MM.1S (cell line): ENCODE results near the gene TMCC1.

Source experiments
- DNase-seq: peaks from one replicate; pipeline ENCODE4 v3.0.0-alpha.2; 2015
- H2AFZ ChIP-seq: fragments of 300-600 bp; sonication (generic); 2 replicates; pipeline ENCODE4 v1.6.0; 2016; ENCODE audit warnings: antibody characterized with exemption, low read length
- H3F3A ChIP-seq: fragments of 300-600 bp; sonication (generic); 2 replicates; pipeline ENCODE4 v1.6.1; 2016; ENCODE audit warnings: mild to moderate bottlenecking, antibody characterized with exemption, low read length, moderate library complexity, mixed read lengths; ENCODE audit not compliant: insufficient read depth
- H3K27ac ChIP-seq: fragments of 300-600 bp; sonication (generic); 2 replicates; pipeline ENCODE4 v1.5.1; 2016; ENCODE audit warnings: mild to moderate bottlenecking, low read length
- H3K27me3 ChIP-seq: fragments of 300-600 bp; sonication (generic); replicated peaks from 2 replicates; pipeline ENCODE4 v1.6.0; 2016; ENCODE audit warnings: low read length; ENCODE audit not compliant: insufficient read depth
- H3K36me3 ChIP-seq: fragments of 300-600 bp; sonication (generic); replicated peaks from 2 replicates; pipeline ENCODE4 v1.6.1; 2016; ENCODE audit warnings: mild to moderate bottlenecking, low read length, mixed read lengths; ENCODE audit not compliant: insufficient read depth
- H3K4me1 ChIP-seq: fragments of 300-600 bp; sonication (generic); 2 replicates; pipeline ENCODE4 v1.6.1; 2016; ENCODE audit warnings: low read length, mixed read lengths
- H3K4me2 ChIP-seq: fragments of 300-600 bp; sonication (generic); 2 replicates; pipeline ENCODE4 v1.6.0; 2016; ENCODE audit warnings: low read depth, low read length
- H3K4me3 ChIP-seq: fragments of 300-600 bp; sonication (generic); 2 replicates; pipeline ENCODE4 v1.5.1; 2016; ENCODE audit warnings: low read length, mixed read lengths
- H3K79me2 ChIP-seq: fragments of 300-600 bp; sonication (generic); 2 replicates; pipeline ENCODE4 v1.6.1; 2016; ENCODE audit warnings: mixed run types, low read length, mixed read lengths
- H3K9ac ChIP-seq: fragments of 300-600 bp; sonication (generic); 2 replicates; pipeline ENCODE4 v1.6.1; 2016; ENCODE audit warnings: low read length, mixed read lengths
- H3K9me2 ChIP-seq: fragments of 300-600 bp; sonication (generic); replicated peaks from 2 replicates; pipeline ENCODE4 v1.6.1; 2016; ENCODE audit warnings: mild to moderate bottlenecking, low read length, mixed read lengths; ENCODE audit not compliant: insufficient read depth
- H3K9me3 ChIP-seq: fragments of 300-600 bp; sonication (generic); replicated peaks from 2 replicates; pipeline ENCODE4 v1.6.1; 2016; ENCODE audit warnings: mild to moderate bottlenecking, low read length, mixed read lengths; ENCODE audit not compliant: insufficient read depth
- H4K20me1 ChIP-seq: fragments of 300-600 bp; sonication (generic); 2 replicates; pipeline ENCODE4 v1.6.1; 2016; ENCODE audit warnings: mild to moderate bottlenecking, low read length, moderate library complexity, mixed read lengths; ENCODE audit not compliant: insufficient read depth
- EZH2 ChIP-seq: fragments of 300-600 bp; sonication (generic); optimal IDR thresholded peaks from 2 replicates; pipeline ENCODE3; 2017; ENCODE audit warnings: low read depth, mild to moderate bottlenecking, antibody characterized with exemption, low read length, mixed read lengths
- EZH2phosphoT487 ChIP-seq: fragments of 300-600 bp; sonication (generic); IDR thresholded peaks from 2 replicates; pipeline ENCODE4 v1.6.1; 2018; ENCODE audit warnings: antibody characterized with exemption, low read length
- TF ChIP-seq, protein P1 (sequence below): fragments of 300-600 bp; sonication (generic); IDR thresholded peaks from 2 replicates; pipeline ENCODE4 v1.5.1; 2016; ENCODE audit warnings: antibody characterized with exemption, low read length, mixed read lengths

Gene TMCC1

DNA sequence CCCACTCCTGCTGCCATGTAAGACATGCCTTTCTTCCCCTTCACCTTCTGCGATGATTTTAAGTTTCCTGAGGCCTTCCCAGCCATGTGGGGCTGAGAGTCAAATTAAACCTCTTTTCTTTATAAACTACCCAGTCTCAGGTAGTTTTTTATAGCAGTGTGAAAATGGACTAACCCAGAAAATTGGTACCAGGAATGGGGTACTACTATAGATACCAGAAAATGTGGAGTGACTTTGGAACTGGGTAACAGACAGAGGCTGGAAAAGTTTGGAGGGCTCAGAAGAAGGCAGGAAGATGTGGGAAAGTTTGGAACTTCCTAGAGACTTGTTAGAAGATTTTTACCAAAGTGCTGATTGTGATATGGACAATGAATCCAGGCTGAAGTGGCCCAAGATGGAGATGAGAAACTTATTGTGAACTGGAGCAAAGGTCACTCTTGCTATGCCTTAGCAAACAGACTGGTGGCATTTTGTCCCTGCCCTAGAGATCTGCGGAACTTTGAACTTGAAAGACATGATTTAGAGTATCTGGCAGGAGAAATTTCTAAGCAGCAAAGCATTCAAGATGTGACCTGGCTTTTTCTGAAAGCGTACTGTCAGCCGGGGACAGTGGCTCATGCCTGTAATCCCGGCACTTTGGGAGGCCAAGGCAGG is 52.7 kb downstream of the TMCC1 start:
- H3F3A ChIP-seq: no peaks in the 10 kb centered on the region
- no peaks in the 10 kb centered on the region for H3K9me3 ChIP-seq
- no peak overlapping the region for H3K4me2 ChIP-seq
- TF ChIP-seq, protein P1, sequence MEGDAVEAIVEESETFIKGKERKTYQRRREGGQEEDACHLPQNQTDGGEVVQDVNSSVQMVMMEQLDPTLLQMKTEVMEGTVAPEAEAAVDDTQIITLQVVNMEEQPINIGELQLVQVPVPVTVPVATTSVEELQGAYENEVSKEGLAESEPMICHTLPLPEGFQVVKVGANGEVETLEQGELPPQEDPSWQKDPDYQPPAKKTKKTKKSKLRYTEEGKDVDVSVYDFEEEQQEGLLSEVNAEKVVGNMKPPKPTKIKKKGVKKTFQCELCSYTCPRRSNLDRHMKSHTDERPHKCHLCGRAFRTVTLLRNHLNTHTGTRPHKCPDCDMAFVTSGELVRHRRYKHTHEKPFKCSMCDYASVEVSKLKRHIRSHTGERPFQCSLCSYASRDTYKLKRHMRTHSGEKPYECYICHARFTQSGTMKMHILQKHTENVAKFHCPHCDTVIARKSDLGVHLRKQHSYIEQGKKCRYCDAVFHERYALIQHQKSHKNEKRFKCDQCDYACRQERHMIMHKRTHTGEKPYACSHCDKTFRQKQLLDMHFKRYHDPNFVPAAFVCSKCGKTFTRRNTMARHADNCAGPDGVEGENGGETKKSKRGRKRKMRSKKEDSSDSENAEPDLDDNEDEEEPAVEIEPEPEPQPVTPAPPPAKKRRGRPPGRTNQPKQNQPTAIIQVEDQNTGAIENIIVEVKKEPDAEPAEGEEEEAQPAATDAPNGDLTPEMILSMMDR: no peak
- TF ChIP-seq EZH2 (no peak), EZH2phosphoT487 (no peak)
- H3K9ac ChIP-seq: no peak overlapping the region
- no peaks in the 10 kb centered on the region for H3K9me2 ChIP-seq
- no peaks in the 10 kb centered on the region for H4K20me1 ChIP-seq
- H3K4me1 ChIP-seq: no peaks in the 10 kb centered on the region
- peaks cover 26% of the 10 kb centered on the region for H3K79me2 ChIP-seq
- H3K36me3 ChIP-seq: no peaks in the 10 kb centered on the region
- H2AFZ ChIP-seq: no peak overlapping the region
- no peak overlapping the region for H3K27ac ChIP-seq
- H3K4me3 ChIP-seq: no peak overlapping the region
- H3K27me3 ChIP-seq: no peaks in the 10 kb centered on the region
- DNase-seq: no peak

DNA sequence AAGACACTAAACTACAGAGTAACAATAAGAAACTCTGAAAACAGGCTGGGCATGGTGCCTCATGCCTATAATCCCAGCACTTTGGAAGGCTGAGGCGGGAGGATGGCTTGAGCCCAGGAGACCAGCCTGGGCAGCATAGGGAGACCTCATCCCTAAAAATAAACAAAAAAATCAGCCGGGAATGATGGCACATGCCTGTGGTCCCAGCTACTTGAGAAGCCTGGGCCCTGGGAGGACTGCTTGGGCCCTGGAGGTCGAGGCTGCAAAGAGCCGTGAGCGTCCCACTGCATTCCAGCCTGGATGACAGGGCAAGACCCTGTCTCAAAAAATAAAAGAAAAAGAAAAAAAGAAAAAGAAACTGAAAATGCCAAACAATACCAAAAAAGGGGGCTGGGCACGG is 55.4 kb downstream of the TMCC1 start:
- Histone ChIP-seq H3K9me2 (no peaks in the 10 kb centered on the region), H3K4me2 (no peak overlapping the region)

DNA sequence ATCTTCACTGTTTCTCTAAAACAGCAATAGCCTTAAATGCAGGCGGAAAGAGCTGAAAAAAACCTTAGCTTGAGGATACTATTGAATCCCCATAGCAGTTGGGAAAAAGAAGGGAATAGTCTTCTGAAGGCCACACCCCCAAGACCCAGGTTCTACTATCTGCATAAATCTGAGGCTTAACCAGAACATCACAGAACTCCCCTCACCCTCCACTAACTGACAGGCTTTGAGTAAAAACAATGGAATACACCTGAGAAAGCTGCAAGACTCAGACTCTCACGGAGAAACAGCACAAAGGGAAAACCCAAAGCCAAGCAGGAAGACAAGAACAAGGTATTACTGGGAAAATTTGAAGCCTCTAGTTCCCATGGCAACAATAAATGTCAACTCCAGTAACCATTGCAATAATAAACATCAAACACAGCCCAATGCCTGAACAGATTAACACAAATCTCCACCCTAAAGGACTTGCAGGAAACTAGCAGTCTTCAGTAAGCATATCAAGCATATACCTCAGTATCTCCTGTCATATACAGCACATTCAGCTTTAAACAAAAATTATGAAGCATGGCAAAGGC is 56.4 kb downstream of the TMCC1 start:
- H3K36me3 ChIP-seq: no peaks in the 10 kb centered on the region
- H3F3A ChIP-seq: no peaks in the 10 kb centered on the region
- DNase-seq: no peak
- H3K79me2 ChIP-seq: peaks cover 13% of the 10 kb centered on the region; the same call in 1 of the 2 replicates
- no peaks in the 10 kb centered on the region for H3K9me2 ChIP-seq
- H3K9ac ChIP-seq: no peak overlapping the region
- no peak overlapping the region for H3K27ac ChIP-seq
- no peak overlapping the region for H3K4me2 ChIP-seq
- H3K27me3 ChIP-seq: no peaks in the 10 kb centered on the region
- no peak overlapping the region for H2AFZ ChIP-seq
- no peaks in the 10 kb centered on the region for H3K4me1 ChIP-seq
- no peaks in the 10 kb centered on the region for H4K20me1 ChIP-seq
- H3K4me3 ChIP-seq: no peak overlapping the region
- TF ChIP-seq, protein P1: no peak
- no peak for TF ChIP-seq EZH2phosphoT487
- no peak for TF ChIP-seq EZH2
- no peaks in the 10 kb centered on the region for H3K9me3 ChIP-seq

More for the DNA sequence above, 55.4 kb downstream of the TMCC1 start:
- Histone ChIP-seq H3K9me3 (no peaks in the 10 kb centered on the region), H2AFZ (no peak overlapping the region), H3K79me2 (peaks cover 15% of the 10 kb centered on the region; the same call in 1 of the 2 replicates), H3F3A (no peaks in the 10 kb centered on the region), H3K27ac (no peak overlapping the region), H4K20me1 (no peaks in the 10 kb centered on the region), H3K4me3 (no peak overlapping the region), H3K27me3 (no peaks in the 10 kb centered on the region), H3K36me3 (no peaks in the 10 kb centered on the region), H3K9ac (no peak overlapping the region), H3K4me1 (no peaks in the 10 kb centered on the region)
- TF ChIP-seq, protein P1: no peak
- TF ChIP-seq EZH2: no peak
- TF ChIP-seq EZH2phosphoT487: no peak
- no peak for DNase-seq
